Activated CD4-positive, alpha-beta T cell treated with anti-CD3 and anti-CD28 coated beads for 36 hours (primary cell): ENCODE data around the gene CHPT1. TPM values are rescaled to one million over a fixed set of nuclear protein-coding genes. Genes with fewer than 3 reads are reported as not detected.

ENCODE experiments used
- total RNA-seq, 2 experiments: library from RNA; stranded (reverse); gene quantifications; one replicate each; pipeline ENCODE4 v1.2.3, GENCODE V29; 2021

CHPT1 gene
- total RNA-seq, 2 experiments from 2014 or later = 12.2 to 15.2 TPM

Other genes with a start within 250 kb of the CHPT1 start
- not detected for gene SPIC, start 222.3 kb upstream of the CHPT1 start, total RNA-seq
- gene MYBPC1, start 102.7 kb upstream of the CHPT1 start, total RNA-seq = not detected
- under 1 TPM in 1 of 2 experiments, not detected in 1; 0.16 TPM for gene SYCP3, start 41.8 kb downstream of the CHPT1 start, total RNA-seq
- gene GNPTAB, start 133.3 kb downstream of the CHPT1 start, total RNA-seq = 10 to 100 TPM; 20.4 to 24.0 TPM
- 1 to 10 TPM; 2.3 to 2.4 TPM for gene DRAM1, start 179.9 kb downstream of the CHPT1 start, total RNA-seq